ENCODE data around the gene PXMP2. TPM values are rescaled to one million over a fixed set of nuclear protein-coding genes. Genes with fewer than 3 reads are reported as not detected.

Gene PXMP2
- total RNA-seq, 1 donor, result 10.1 TPM

GRCh38 chr12:132708150-132708549, 20.8 kb downstream of the PXMP2 start:
- H4K20me1 ChIP-seq (ENCODE audit: insufficient read depth, low read length), result no peaks in the 10 kb centered on the region
- peaks cover 31% of the 10 kb centered on the region for H3K79me2 ChIP-seq (ENCODE audit: insufficient read depth, low read length)
- H3K4me1 ChIP-seq (ENCODE audit: insufficient read depth, low read length), result peaks cover 11% of the 10 kb centered on the region
- H3K36me3 ChIP-seq (ENCODE audit: insufficient read depth, low read length), result peaks cover 4% of the 10 kb centered on the region
- no peak for DNase-seq (ENCODE audit: insufficient read length, low spot score, missing footprints)
- H3K27ac ChIP-seq (ENCODE audit: low read depth, low read length), result no peak overlapping the region
- H3K27me3 ChIP-seq (ENCODE audit: insufficient read depth, low read length), result no peaks in the 10 kb centered on the region
- H3K4me2 ChIP-seq (ENCODE audit: insufficient read depth, low read length), result no peak overlapping the region
- no peak overlapping the region for H3K4me3 ChIP-seq (ENCODE audit: insufficient read depth, low read length)
- no peaks in the 10 kb centered on the region for H3K9me3 ChIP-seq (ENCODE audit: low read depth, low read length)
- TF ChIP-seq CTCF (IDR thresholded peaks at IDR 0.05; ENCODE audit: extremely low read depth, low read depth, low read length), result no peak
- H2AFZ ChIP-seq (ENCODE audit: low read length), result no peak overlapping the region

DNA sequence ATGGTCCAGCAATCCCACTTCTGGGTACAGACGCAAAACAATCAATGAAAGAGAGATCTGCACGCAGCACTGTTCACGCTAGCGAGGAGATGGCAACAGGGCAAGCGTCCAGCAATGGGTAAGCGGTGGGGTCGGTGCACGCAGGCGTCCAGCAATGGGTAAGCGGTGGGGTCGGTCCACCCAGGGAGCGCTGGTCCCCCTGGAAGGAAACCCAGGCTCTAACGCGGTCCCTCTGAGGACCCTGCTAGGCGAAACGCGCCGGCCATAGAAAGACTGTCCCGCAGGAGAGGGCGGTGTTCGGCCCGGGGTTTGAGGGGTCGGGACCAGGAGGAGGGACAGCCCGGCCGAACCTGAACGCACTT, 22.6 kb downstream of the PXMP2 start:
- Histone ChIP-seq H3K4me1 (ENCODE audit: insufficient read depth, low read length) (peaks cover 11% of the 10 kb centered on the region), H3K27ac (ENCODE audit: low read depth, low read length) (peak overlapping the region; percentile 45), H3K27me3 (ENCODE audit: insufficient read depth, low read length) (no peaks in the 10 kb centered on the region), H2AFZ (ENCODE audit: low read length) (peak overlapping the region; percentile 96), H3K4me3 (ENCODE audit: insufficient read depth, low read length) (peak overlapping the region; percentile 96), H3K9me3 (ENCODE audit: low read depth, low read length) (no peaks in the 10 kb centered on the region), H3K79me2 (ENCODE audit: insufficient read depth, low read length) (peaks cover 49% of the 10 kb centered on the region), H3K4me2 (ENCODE audit: insufficient read depth, low read length) (peak overlapping the region; percentile 91), H4K20me1 (ENCODE audit: insufficient read depth, low read length) (peaks cover 6% of the 10 kb centered on the region), H3K36me3 (ENCODE audit: insufficient read depth, low read length) (no peaks in the 10 kb centered on the region)
- peak; percentile 76 for DNase-seq (ENCODE audit: insufficient read length, low spot score, missing footprints)
- TF ChIP-seq CTCF (IDR thresholded peaks at IDR 0.05; ENCODE audit: extremely low read depth, low read depth, low read length), result no peak

- H3K4me2 ChIP-seq (ENCODE audit: insufficient read depth, low read length), result peak within 1 kb of the TSS; percentile 91
- peaks cover 6% of the 10 kb centered on the region for H4K20me1 ChIP-seq (ENCODE audit: insufficient read depth, low read length)
- peaks cover 50% of the 10 kb centered on the region for H3K79me2 ChIP-seq (ENCODE audit: insufficient read depth, low read length)
- H2AFZ ChIP-seq (ENCODE audit: low read length), result peak within 1 kb of the TSS; percentile 96
- no peaks in the 10 kb centered on the region for H3K9me3 ChIP-seq (ENCODE audit: low read depth, low read length)
- no peak for TF ChIP-seq CTCF (IDR thresholded peaks at IDR 0.05; ENCODE audit: extremely low read depth, low read depth, low read length)
- no peaks in the 10 kb centered on the region for H3K36me3 ChIP-seq (ENCODE audit: insufficient read depth, low read length)
- H3K27me3 ChIP-seq (ENCODE audit: insufficient read depth, low read length), result no peaks in the 10 kb centered on the region
- H3K27ac ChIP-seq (ENCODE audit: low read depth, low read length), result peak within 1 kb of the TSS; percentile 45
- H3K4me1 ChIP-seq (ENCODE audit: insufficient read depth, low read length), result peaks cover 11% of the 10 kb centered on the region
- peak within 1 kb of the TSS; percentile 96 for H3K4me3 ChIP-seq (ENCODE audit: insufficient read depth, low read length)
- DNase-seq (ENCODE audit: insufficient read length, low spot score, missing footprints), result peak; percentile 100
Measured at GRCh38 chr12:132710405-132711079, 23.2 kb downstream of the PXMP2 start, which contains the start of gene PGAM5. Gene PGAM5 (plus strand): TSS chr12:132710842. CDS start chr12:132710877, 35 bp downstream.

DNA sequence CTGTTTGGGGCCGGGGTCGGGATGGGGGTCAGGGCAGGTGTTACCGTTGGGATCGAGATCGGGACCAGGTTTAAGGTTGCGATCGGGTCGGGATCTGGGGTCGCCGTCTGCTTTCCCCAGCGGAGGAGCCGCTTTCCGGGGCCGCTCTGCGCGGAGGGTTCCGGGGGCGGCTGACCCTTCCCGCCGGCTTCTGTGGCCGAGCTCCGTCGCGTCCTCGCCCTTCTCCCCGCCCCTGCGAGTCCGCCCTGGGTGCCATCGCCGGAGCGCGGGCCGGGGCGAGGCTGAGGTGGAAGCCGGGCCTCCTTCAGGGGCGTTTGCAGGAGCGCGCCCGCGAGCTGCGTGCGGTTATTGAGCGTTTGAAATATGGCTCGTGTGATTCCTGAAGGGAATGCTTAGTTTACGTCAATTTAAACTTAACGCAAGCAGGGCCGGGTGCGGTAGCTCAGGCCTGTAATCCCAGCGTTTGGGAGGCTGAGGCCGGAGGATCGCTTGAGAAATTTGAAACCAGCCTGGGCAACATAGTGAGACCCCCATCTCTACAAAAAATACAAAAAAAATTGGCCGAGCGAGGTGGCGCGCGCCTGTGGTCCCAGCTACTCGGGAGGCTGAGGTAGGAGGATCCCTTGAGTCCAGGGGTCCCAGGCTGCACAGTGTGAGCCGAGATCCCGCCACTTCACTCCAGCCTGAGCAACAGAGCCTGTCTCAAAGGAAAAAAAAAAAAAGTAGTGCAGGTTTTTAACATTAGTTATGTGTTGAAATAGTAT, 23.9 kb downstream of the PXMP2 start:
- H2AFZ ChIP-seq (ENCODE audit: low read length), result peak overlapping the region; percentile 51
- peaks cover 50% of the 10 kb centered on the region for H3K79me2 ChIP-seq (ENCODE audit: insufficient read depth, low read length)
- H3K36me3 ChIP-seq (ENCODE audit: insufficient read depth, low read length), result no peaks in the 10 kb centered on the region
- H3K9me3 ChIP-seq (ENCODE audit: low read depth, low read length), result no peaks in the 10 kb centered on the region
- H4K20me1 ChIP-seq (ENCODE audit: insufficient read depth, low read length), result peaks cover 6% of the 10 kb centered on the region
- H3K4me2 ChIP-seq (ENCODE audit: insufficient read depth, low read length), result peak overlapping the region; percentile 78
- H3K27ac ChIP-seq (ENCODE audit: low read depth, low read length), result peak overlapping the region; percentile 33
- peaks cover 11% of the 10 kb centered on the region for H3K4me1 ChIP-seq (ENCODE audit: insufficient read depth, low read length)
- peak; percentile 91 for DNase-seq (ENCODE audit: insufficient read length, low spot score, missing footprints)
- H3K27me3 ChIP-seq (ENCODE audit: insufficient read depth, low read length), result no peaks in the 10 kb centered on the region
- no peak for TF ChIP-seq CTCF (IDR thresholded peaks at IDR 0.05; ENCODE audit: extremely low read depth, low read depth, low read length)
- peak overlapping the region; percentile 96 for H3K4me3 ChIP-seq (ENCODE audit: insufficient read depth, low read length)

Measured in osteoblast (primary cell).